A673 (cell line): Measurements from ENCODE around the gene FBXO42. TPM values are rescaled to one million over a fixed set of nuclear protein-coding genes. Genes with fewer than 3 reads are reported as not detected.

Experiments used
- BruUV-seq: library from RNA; stranded (reverse); fragments of 400-500 nt; replicated peaks from 2 replicates; lab custom pipeline; 2021; lab: Mats Ljungman, UMichigan
- CTCF ChIA-PET: fragments of 300-600 bp; sonication (Branson Sonifier 250); formaldehyde crosslinking; loops from one replicate; lab custom pipeline; 2022; ENCODE audit warnings: antibody characterized with exemption; lab: Charles Lee
- POLR2A ChIA-PET: fragments of 300-600 bp; sonication (Branson Sonifier 250); formaldehyde crosslinking; loops from one replicate; lab custom pipeline; 2022; ENCODE audit warnings: antibody characterized with exemption; ENCODE audit not compliant: low non-redundant PET; lab: Charles Lee
- DNase-seq: peaks from one replicate; pipeline ENCODE4 v3.0.0-alpha.2; 2015; ENCODE audit warnings: low spot score
- H3K27ac ChIP-seq: fragments of 200-600 bp; sonication (generic); 2 replicates; pipeline ENCODE4 v1.5.1; 2016; ENCODE audit warnings: mixed run types, low read depth, mild to moderate bottlenecking, mixed read lengths, antibody characterized with exemption, low read length; ENCODE audit not compliant: poor library complexity, severe bottlenecking
- H3K27me3 ChIP-seq: fragments of 200-600 bp; sonication (generic); replicated peaks from 2 replicates; pipeline ENCODE4 v1.6.1; 2017; ENCODE audit warnings: mixed run types, low read depth, mild to moderate bottlenecking, mixed read lengths, antibody characterized with exemption, low read length; ENCODE audit not compliant: insufficient read depth, poor library complexity
- H3K36me3 ChIP-seq: fragments of 200-600 bp; sonication (generic); 2 replicates; pipeline ENCODE4 v1.6.1; 2016; ENCODE audit warnings: mixed run types, mild to moderate bottlenecking, mixed read lengths, antibody characterized with exemption, low read length; ENCODE audit not compliant: insufficient read depth, poor library complexity, severe bottlenecking
- H3K4me1 ChIP-seq: fragments of 200-600 bp; sonication (generic); 2 replicates; pipeline ENCODE4 v1.6.1; 2017; ENCODE audit warnings: mixed run types, mild to moderate bottlenecking, mixed read lengths, antibody characterized with exemption, low read length; ENCODE audit not compliant: insufficient read depth, poor library complexity, severe bottlenecking
- H3K4me3 ChIP-seq: fragments of 200-600 bp; sonication (generic); 2 replicates; pipeline ENCODE4 v1.5.1; 2016; ENCODE audit warnings: low read depth, mixed run types, mild to moderate bottlenecking, mixed read lengths, low read length; ENCODE audit not compliant: poor library complexity, severe bottlenecking
- H3K9me3 ChIP-seq: fragments of 200-600 bp; sonication (generic); 2 replicates; pipeline ENCODE4 v1.6.1; 2016; ENCODE audit warnings: mixed run types, low read depth, mild to moderate bottlenecking, mixed read lengths, antibody characterized with exemption, low read length; ENCODE audit not compliant: poor library complexity, severe bottlenecking
- CTCF ChIP-seq: fragments of 300-800, 200-600 bp; sonication (generic); conservative IDR thresholded peaks from 2 replicates; pipeline ENCODE4 v1.5.1; 2017; ENCODE audit warnings: low read depth, mild to moderate bottlenecking, antibody characterized with exemption, low read length, moderate library complexity, mixed read lengths
- EZH2 ChIP-seq: fragments of 200-600 bp; sonication (generic); IDR thresholded peaks from 2 replicates; pipeline ENCODE4 v1.6.1; 2017; ENCODE audit warnings: borderline replicate concordance, low read depth, mild to moderate bottlenecking, mixed read lengths, antibody characterized with exemption, low read length; ENCODE audit not compliant: poor library complexity, severe bottlenecking
- intact Hi-C: fragments of 100-400 bp; cut with micrococcal nuclease; formaldehyde crosslinking; loops from one replicate; pipeline ENCODE4 v1.10.0; 2022; ENCODE audit not compliant: unreplicated experiment
- total RNA-seq: library from RNA; stranded (reverse); gene quantifications from 2 replicates; pipeline ENCODE4 v1.2.3, GENCODE V29; 2021

Gene FBXO42
- total RNA-seq, 1 experiment from 2014 or later: 19.5 TPM

- BruUV-seq: no TSS peak
- H3K27ac ChIP-seq: no peak overlapping the region
- no peaks in the 10 kb centered on the region for H3K27me3 ChIP-seq
- DNase-seq: no peak
- no peak overlapping the region for H3K4me3 ChIP-seq
- H3K36me3 ChIP-seq: no peaks in the 10 kb centered on the region
- intact Hi-C loops: no loop called here
- no peaks in the 10 kb centered on the region for H3K9me3 ChIP-seq
- ChIA-PET CTCF (no interaction called here), POLR2A (no interaction called here)
- TF ChIP-seq EZH2: no peak
- no peak for TF ChIP-seq CTCF
- no peaks in the 10 kb centered on the region for H3K4me1 ChIP-seq
These were observed 122.1 kb downstream of the FBXO42 start for GRCh38 chr1:16229976-16230740.

- no TSS peak for BruUV-seq
- Histone ChIP-seq H3K4me1 (no peaks in the 10 kb centered on the region), H3K27ac (no peak overlapping the region), H3K4me3 (no peak overlapping the region), H3K9me3 (no peaks in the 10 kb centered on the region), H3K27me3 (no peaks in the 10 kb centered on the region), H3K36me3 (no peaks in the 10 kb centered on the region)
- DNase-seq: no peak
- intact Hi-C loops: no loop called here
- ChIA-PET CTCF (no interaction called here), POLR2A (no interaction called here)
- TF ChIP-seq CTCF (no peak), EZH2 (no peak)
These were observed 125.6 kb downstream of the FBXO42 start for GRCh38 chr1:16226490-16227179.

- TF ChIP-seq EZH2 (no peak), CTCF (no peak)
- ChIA-PET POLR2A (no interaction called here), CTCF (no interaction called here)
- BruUV-seq: no TSS peak
- Histone ChIP-seq H3K27me3 (no peaks in the 10 kb centered on the region), H3K27ac (no peak overlapping the region), H3K36me3 (no peaks in the 10 kb centered on the region), H3K4me1 (no peaks in the 10 kb centered on the region), H3K4me3 (no peak overlapping the region), H3K9me3 (no peaks in the 10 kb centered on the region)
- DNase-seq: no peak
- intact Hi-C loops: no loop called here
These were observed 126.2 kb downstream of the FBXO42 start for GRCh38 chr1:16226129-16226489.
